Activated CD4-positive, CD25-positive, alpha-beta regulatory T cell (primary cell): ENCODE measurements around the gene DBH.

ENCODE experiments used
- DNase-seq, 4 experiments: peaks; one replicate each; lab custom pipeline; 2025; lab: John Stamatoyannopoulos, UW

The DBH gene

DNA sequence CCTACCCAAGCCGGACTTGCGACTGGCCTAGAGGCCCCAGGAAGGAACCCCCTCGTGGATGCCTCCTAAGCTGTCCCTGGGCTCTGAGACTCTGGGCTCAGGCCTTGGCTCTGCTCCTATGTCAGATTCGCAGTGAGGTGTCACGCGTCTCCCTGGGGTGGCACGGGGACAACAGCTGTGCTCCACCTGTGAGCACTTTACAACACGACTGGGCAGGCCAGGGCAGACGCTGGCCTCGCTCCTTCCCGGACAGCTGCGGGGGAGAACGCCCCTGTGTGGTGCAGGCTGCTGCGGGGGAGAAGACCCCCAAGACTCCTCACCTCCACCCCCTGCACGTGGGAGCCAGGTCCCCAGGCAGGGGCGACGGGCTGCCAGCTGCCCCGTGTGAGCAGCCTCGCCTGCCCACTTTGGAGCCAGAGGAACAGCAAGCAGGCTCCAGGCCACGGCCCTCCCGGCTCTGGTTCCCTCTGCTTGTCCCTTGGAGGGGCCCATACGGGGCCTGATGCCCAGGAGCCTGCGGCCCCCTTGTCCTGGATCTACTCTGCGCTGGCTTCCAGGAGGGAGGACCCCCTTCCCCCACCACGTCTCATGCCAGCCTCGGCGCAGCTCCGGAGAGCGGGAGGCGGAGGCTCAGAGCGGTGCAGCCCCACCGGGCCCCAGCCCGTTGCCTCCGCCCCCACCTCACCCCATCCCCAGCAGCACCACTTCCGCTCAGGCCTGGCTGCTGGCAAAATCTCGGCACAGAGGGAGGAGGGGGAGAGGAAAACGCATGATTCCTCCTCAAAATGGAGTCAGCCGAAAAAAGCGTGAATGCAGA, 66.0 kb downstream of the DBH start:
- peak; percentile 26 to 72 (median 52) for DNase-seq

DNA sequence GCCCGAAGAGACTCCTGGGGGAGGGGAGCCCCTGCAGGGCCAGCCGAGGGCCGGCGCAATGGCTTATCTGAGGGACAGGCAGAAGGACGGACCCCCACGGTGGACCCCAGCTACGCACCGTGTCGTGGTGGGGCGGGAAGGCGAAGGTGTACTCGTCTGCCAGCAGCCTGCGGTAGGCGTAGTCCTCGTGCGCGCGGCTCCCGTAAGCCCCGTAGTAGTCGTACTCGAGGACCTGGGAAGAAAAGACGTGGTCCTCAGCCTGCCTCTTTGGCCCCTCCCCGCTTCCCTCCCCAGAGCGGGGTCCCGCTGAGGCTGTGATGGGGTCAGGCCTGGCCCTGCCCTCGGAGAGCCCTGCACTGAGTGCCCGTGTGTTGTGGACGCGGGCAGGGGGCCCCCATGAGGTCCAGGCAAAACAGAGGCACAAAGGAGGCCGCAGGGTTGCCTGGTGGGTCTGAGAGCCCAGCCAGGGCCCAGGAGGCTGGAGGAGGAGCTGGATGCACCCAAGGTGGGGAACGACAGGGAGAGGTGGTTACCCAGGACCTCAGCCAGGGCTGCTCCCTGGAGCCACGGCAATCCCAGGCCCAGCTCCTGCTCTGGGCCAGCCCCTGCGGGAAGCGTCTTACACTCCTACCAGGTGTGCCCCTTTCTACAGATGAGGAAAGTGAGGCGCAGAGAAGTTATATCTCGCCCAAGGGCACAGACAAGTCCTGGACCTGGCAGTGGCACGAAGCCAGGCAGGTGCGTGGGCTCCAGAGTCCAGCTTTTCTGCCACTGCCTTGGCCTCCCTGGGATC, 66.8 kb downstream of the DBH start:
- peak in 1 of 4 experiments; percentile 33 for DNase-seq

- DNase-seq: no peak
These were observed 67.6 kb downstream of the DBH start for GRCh38 chr9:133703591-133704399.

DNA sequence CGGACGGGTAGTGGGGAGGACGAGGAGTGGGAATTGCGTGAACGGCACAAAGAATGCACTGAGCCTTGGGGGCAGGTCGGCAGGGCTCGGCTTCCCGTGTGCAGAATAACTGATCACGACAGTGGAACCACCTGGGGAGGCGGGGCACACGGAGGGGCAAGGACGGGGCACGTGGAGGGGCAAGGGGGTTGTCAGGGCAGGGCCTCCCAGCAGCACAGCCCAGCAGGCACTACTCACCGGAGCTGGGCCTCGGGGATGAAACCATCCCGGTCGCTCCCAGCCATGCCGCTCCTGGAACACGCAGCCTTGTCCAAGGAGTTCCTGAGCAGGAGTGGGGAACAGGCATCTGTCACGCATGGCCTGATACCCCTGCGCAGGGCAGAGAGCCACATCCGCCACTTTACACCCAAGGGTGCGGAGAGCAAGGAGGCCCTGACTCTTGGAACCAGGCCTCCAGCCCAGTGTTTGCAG, 68.6 kb downstream of the DBH start:
- DNase-seq: no peak

DNA sequence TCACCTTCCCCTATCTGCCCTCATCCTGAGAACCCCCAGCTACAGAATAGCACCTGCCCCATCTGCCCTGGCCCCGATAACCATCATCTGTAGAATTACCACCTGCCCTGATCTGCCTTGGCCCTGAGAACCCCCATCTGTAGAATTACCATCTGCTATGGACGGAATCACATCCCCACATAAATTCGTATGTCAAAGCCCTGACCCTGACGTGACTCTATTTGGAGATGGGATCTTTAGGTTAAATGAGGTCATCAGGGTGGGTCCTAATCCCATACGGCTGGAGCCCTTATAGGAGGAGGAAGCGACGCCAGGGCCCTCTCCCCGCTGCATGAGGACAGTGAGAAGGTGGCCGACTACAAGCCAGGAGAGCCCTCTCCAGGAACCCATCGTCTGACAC, 69.4 kb downstream of the DBH start:
- DNase-seq: no peak

GRCh38 chr9:133706307-133707050, 70.3 kb downstream of the DBH start:
- DNase-seq: no peak

DNA sequence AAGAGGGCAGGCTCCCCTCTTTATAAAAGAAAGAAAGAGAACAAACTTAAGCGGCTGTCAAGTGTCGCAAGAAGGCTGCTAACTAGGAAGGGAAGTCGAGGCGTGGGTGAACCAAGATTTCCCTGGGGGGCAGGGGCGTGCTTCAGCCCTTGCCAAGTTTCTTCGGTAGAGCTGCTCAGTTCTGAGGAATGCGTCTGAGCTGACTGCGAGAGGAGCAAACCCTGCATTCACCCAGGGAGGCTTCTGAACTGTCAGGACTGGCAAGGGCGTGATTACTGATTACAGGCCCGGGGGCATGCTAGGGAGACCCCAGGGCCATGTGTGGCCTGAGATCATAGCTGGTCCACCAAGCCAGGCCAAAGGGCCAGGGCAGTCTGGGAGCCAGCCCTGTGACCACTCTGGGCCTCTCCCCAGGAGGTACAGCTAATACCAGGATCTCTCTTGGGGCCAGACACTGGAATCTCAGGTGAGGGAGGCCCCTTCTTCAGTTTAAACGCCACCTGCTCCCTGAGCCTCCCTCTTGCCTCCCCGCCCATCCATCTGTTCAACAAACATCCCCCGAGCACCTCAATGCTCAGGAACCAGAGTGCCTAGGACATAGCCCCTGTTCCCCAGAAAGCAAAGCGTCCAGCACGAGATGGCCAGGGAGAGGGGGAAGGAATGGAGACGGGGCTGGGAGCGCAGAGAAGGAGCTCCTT, 71.1 kb downstream of the DBH start:
- no peak for DNase-seq

DNA sequence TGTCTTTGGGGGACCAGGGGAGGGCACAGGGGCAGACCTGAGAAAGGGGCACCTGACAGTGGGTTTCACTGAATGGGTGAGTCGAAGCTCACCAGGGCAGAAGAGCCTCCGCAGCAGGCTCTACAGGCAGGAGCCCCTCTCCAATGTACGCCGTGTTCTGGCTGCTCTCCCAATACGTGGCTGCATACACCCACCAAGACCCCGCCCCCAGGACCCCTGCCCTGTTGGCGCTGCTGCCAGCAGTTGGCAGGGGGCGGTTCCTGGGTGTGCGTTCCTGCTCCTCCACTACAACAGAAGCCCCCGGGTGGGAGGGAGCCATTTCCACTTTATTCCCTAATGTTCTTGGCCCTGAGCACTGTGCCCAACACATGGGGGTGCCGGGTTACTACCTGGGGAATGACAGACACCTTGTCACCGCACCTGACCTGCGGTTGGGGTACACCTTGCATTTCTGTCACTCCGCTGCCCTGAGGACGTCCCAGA, 71.6 kb downstream of the DBH start:
- DNase-seq: no peak

- no peak for DNase-seq
These were observed 72.3 kb downstream of the DBH start for GRCh38 chr9:133708246-133709014.
